Colonic mucosa (tissue), 4 donors: ENCODE data around the gene POLD3. TPM values are rescaled to one million over a fixed set of nuclear protein-coding genes. Genes with fewer than 3 reads are reported as not detected.
A peak's percentile ranks its signal among the peaks of the same experiment; 100 is the strongest.

Experiments used
- DNase-seq: peaks from one replicate; pipeline ENCODE4 v3.0.0-alpha.2; 2020
- H3K27ac ChIP-seq: fragments of 200-600 bp; one replicate; pipeline ENCODE4 v1.8.0; 2021
- H3K27me3 ChIP-seq: fragments of 200-600 bp; one replicate; pipeline ENCODE4 v1.8.0; 2021
- H3K36me3 ChIP-seq: fragments of 200-600 bp; one replicate; pipeline ENCODE4 v1.8.0; 2021
- H3K4me1 ChIP-seq: fragments of 200-600 bp; one replicate; pipeline ENCODE4 v1.8.0; 2021; ENCODE audit warnings: mild to moderate bottlenecking
- H3K4me3 ChIP-seq: fragments of 200-600 bp; one replicate; pipeline ENCODE4 v1.8.0; 2021
- H3K9ac ChIP-seq, 2 donors: one replicate each; pipeline ENCODE4 v1.7.0; 2013; ENCODE audit warnings: control low read depth in 2 of 2, low read depth in 2 of 2, low read length in 2 of 2
- H3K9me3 ChIP-seq: fragments of 200-600 bp; one replicate; pipeline ENCODE4 v1.8.0; 2021
- CTCF ChIP-seq: fragments of 200-600 bp; IDR thresholded peaks from one replicate; pipeline ENCODE4 v1.8.0; 2022; ENCODE audit warnings: antibody characterized with exemption, mild to moderate bottlenecking
- intact Hi-C: fragments of 100-400 bp; cut with DNase I; formaldehyde crosslinking; loops from one replicate; pipeline ENCODE4 v1.14.1; 2022
- total RNA-seq, 2 donors: library from RNA; stranded (reverse); fragmentation: NEBNext Ultra II Directional in 1 of 2; extraction: Animal tissue kit (Norgen Biotek cat#: 25700) in 1 of 2; gene quantifications; one replicate each; pipeline ENCODE4 v1.2.1, GENCODE V29; 2021
- donor health status: healthy.
- donor health status: DM: no; HTN: no; CAD: no.
- donor health status: DM: no; HTN: no; CAD: no.

Gene POLD3
- total RNA-seq, 2 donors from 2014 or later: 20.0 to 33.9 TPM

GRCh38 chr11:74679513-74679865 lies 87.1 kb downstream of the POLD3 start:
- intact Hi-C loops: no loop called here
- DNase-seq: no peak
- no peak overlapping the region for H3K27ac ChIP-seq
- no peak overlapping the region for H3K9ac ChIP-seq
- no peak for TF ChIP-seq CTCF
- no peak overlapping the region for H3K4me3 ChIP-seq
- H3K4me1 ChIP-seq: peaks cover 3% of the 10 kb centered on the region
- H3K36me3 ChIP-seq: no peaks in the 10 kb centered on the region
- peaks cover 10% of the 10 kb centered on the region for H3K27me3 ChIP-seq
- no peaks in the 10 kb centered on the region for H3K9me3 ChIP-seq

DNA sequence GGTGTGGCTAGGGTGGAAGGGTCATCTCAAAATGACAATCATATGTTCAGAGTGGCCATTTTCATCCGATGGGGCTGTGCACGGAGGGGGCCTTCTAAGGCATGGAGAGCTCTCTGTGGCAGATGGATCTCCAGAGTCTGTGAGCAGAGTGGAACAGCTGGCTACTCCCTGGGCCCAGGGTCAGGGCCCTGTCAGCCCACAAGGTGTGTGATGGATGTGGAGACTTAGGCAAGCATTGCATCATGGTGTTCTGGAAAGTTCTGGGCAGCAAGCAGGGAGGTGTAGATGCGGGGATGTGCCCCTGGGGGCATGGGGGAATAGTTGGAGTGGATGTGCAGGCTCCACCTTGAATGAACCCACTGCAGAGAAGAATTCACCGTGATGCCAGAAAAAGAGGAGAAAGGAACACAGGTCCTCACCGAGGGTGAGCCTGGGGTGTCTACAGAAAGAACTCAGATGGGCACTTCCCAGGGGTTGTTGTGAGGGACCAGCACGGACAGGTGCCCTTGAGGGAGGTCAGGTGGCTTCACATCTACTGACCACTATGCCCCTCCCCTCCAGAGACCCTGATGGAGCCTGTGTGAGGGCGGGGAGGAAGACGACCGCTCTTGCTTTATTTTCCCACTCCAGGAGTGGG lies 87.8 kb downstream of the POLD3 start:
- no peak overlapping the region for H3K4me3 ChIP-seq
- H3K4me1 ChIP-seq: peaks cover 3% of the 10 kb centered on the region
- intact Hi-C loops: no loop called here
- H3K9me3 ChIP-seq: no peaks in the 10 kb centered on the region
- no peak for DNase-seq
- no peak overlapping the region for H3K9ac ChIP-seq
- no peak overlapping the region for H3K27ac ChIP-seq
- H3K36me3 ChIP-seq: no peaks in the 10 kb centered on the region
- peaks cover 10% of the 10 kb centered on the region for H3K27me3 ChIP-seq
- TF ChIP-seq CTCF: no peak

- Histone ChIP-seq H3K9ac (no peak overlapping the region), H3K4me3 (no peak overlapping the region), H3K9me3 (no peaks in the 10 kb centered on the region), H3K4me1 (peaks cover 3% of the 10 kb centered on the region), H3K27me3 (peaks cover 10% of the 10 kb centered on the region), H3K27ac (no peak overlapping the region), H3K36me3 (no peaks in the 10 kb centered on the region)
- TF ChIP-seq CTCF: no peak
- DNase-seq: no peak
- intact Hi-C loops: no loop called here
Measured at GRCh38 chr11:74680703-74681531, 88.5 kb downstream of the POLD3 start.

DNA sequence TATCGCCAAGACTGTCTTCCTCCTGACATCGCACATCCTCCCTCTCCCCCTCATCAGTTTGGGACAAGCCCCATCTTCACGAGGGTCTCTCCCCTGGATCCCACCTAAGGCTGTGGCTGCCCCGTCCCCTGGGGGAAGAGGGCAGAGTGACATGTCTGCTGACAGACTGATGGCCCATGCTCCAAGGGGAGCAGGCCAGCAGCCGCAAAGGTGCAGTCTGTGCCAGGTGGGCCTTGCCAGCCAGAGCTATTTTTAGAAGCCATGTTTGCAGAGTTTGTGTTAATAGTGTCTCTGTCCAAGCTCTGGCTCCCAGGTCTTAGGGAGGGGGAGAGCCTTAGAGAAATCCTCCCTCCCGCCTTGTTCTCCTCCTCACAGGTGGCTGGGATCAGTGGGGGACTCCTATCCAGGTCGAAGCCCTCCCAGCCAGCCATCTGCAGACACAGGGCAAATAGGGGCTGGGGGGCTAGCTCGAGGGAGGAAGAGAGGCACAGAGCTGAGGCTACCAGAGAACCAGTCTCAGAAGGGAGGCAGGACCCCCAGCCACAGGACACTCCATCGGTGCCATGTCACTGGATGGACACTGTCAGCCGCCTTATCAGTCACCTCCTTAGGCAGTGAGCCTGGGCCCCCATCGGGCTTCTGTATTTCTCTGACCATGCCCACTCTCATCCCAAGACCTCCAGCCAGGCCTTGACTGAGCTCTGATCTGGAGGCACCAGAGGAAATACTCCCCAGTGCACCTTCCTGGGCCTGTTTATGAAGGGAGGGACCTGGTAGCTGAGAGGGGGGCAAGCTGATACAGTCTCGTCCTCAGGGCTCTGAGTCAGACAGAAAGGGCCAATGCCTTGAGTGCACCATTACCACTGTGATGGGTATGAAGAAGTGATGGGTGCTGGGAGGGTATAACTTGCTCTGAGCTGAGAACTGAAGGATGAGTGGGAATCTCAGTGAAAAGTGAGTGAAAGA lies 89.6 kb downstream of the POLD3 start:
- Histone ChIP-seq H3K27me3 (peaks cover 10% of the 10 kb centered on the region), H3K4me3 (no peak overlapping the region), H3K9me3 (no peaks in the 10 kb centered on the region), H3K4me1 (peaks cover 3% of the 10 kb centered on the region), H3K27ac (no peak overlapping the region), H3K9ac (no peak overlapping the region), H3K36me3 (no peaks in the 10 kb centered on the region)
- no peak for DNase-seq
- no peak for TF ChIP-seq CTCF
- intact Hi-C loops: no loop called here

DNA sequence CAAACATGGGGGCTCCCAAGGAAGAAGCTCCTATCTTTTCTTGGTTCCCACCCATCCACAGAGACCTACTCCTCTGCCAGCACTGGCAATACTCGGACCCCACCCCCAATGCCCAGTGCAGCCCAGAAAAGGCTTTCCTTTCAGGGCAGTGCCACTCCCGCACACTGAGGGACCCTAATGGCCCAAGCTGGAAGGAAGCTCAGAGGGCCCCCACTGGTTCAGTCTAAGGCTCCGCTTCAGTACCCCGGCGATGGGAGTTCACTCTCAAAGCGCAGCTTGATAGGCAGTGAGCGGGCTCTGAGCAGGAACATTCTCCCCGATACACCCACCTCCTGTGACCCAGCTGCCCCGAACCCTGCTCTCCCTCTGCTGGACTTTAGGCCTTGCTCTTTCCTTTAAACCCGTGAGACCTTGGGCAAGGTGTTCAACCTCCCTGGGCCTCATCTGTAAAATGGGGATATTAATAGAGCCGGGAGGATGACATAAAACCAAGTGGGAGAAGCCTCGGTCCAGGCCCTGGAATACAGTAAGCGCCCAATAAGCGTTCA lies 90.4 kb downstream of the POLD3 start:
- no peak for TF ChIP-seq CTCF
- no peak for DNase-seq
- Histone ChIP-seq H3K27ac (no peak overlapping the region), H3K36me3 (no peaks in the 10 kb centered on the region), H3K4me1 (peaks cover 3% of the 10 kb centered on the region), H3K9ac (peak overlapping the region in 1 of 2 donors; percentile 52), H3K27me3 (peaks cover 10% of the 10 kb centered on the region), H3K4me3 (peak overlapping the region; percentile 34), H3K9me3 (no peaks in the 10 kb centered on the region)
- intact Hi-C loops: no loop called here
